C4-2B (cell line): Measurements from ENCODE around the gene SELENOO.

Experiments
- H3K27ac ChIP-seq: fragments of 450-650 bp; 2 replicates; pipeline ENCODE4 v1.5.1; 2017
- CTCF ChIP-seq: fragments of 450-650 bp; conservative IDR thresholded peaks from 2 replicates; pipeline ENCODE4 v1.5.1; 2017; ENCODE audit warnings: mild to moderate bottlenecking
- ZFX ChIP-seq: fragments of 450-650 bp; IDR thresholded peaks from 2 replicates; pipeline ENCODE4 v1.6.1; 2017

Gene SELENOO

GRCh38 chr22:50200461-50201190 is at the start of gene SELENOO:
Gene SELENOO (plus strand): TSS chr22:50201011. CDS start chr22:50201037, 26 bp downstream.
- peak within 1 kb of the TSS; percentile 89 for H3K27ac ChIP-seq
- TF ChIP-seq ZFX = no peak

GRCh38 chr22:50151571-50152537 is 49.0 kb upstream of the SELENOO start:
- TF ChIP-seq CTCF (no peak), ZFX (no peak)
- no peak overlapping the region for H3K27ac ChIP-seq

GRCh38 chr22:50153056-50153755 is 47.6 kb upstream of the SELENOO start:
- TF ChIP-seq CTCF = no peak
- no peak for TF ChIP-seq ZFX
- no peak overlapping the region for H3K27ac ChIP-seq

- TF ChIP-seq ZFX (no peak), CTCF (no peak)
- no peak overlapping the region for H3K27ac ChIP-seq
Observed at GRCh38 chr22:50153756-50154140, 47.1 kb upstream of the SELENOO start.

- 0 out of 2 replicates have a peak overlapping the region, but pooled peaks have one; percentile 6 for H3K27ac ChIP-seq
- no peak for TF ChIP-seq ZFX
- TF ChIP-seq CTCF = no peak
Observed at GRCh38 chr22:50157709-50158375, 43.0 kb upstream of the SELENOO start.

GRCh38 chr22:50160947-50161346 is 39.9 kb upstream of the SELENOO start:
- TF ChIP-seq ZFX (no peak), CTCF (no peak)
- no peak overlapping the region for H3K27ac ChIP-seq
